ENCODE results near the gene PEX11G.
A peak's percentile ranks its signal among the peaks of the same experiment; 100 is the strongest.

The PEX11G gene

DNA sequence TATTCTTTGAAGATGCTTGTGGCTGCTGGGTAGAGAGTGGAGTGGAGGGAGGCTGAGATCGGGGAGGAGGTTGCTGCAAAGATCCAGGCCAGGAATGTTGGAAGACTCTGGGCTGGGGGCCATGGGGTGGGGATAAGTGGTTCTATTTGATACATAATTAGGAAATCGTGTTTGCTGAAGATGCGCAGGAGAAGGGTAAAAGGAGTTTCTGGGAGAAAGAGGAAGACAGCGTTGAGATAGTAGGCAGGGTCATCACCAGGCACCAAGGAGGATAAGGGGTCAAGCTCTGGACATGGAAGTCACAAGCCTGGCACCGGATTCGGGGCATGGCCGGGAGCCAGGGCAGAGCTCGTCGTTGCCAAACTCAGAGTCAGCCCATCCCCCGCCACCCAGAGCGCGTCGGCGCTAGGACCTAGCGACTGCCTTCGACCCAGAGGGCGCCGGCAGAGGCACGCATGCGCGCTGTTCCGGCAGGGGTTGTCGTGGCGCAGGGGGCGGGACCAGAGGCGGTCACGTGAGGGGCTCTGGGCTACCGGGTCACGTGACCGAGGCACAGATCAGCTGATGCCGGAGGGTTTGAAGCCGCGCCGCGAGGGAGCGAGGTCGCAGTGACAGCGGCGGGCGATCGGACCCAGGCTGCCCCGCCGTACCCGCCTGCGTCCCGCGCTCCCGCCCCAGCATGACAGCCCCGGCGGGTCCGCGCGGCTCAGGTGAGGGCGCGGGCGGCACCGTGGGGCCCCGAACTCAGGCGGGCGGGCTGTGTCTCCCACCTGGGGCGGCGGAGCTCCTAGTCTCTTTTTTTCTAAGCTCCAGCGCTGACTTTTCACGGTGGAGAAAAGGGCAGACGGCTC, 33.5 kb upstream of the PEX11G start, which contains the start of gene MCOLN1:
Gene MCOLN1, plus strand, starts transcription at position 553 of the 851 bp plus-strand sequence. Its CDS starts 127 bp downstream, at position 680.
- DNase-seq (ENCODE audit: insufficient read length, low spot score) = peak; percentile 100
- FAIRE-seq = peak; percentile 98

DNA sequence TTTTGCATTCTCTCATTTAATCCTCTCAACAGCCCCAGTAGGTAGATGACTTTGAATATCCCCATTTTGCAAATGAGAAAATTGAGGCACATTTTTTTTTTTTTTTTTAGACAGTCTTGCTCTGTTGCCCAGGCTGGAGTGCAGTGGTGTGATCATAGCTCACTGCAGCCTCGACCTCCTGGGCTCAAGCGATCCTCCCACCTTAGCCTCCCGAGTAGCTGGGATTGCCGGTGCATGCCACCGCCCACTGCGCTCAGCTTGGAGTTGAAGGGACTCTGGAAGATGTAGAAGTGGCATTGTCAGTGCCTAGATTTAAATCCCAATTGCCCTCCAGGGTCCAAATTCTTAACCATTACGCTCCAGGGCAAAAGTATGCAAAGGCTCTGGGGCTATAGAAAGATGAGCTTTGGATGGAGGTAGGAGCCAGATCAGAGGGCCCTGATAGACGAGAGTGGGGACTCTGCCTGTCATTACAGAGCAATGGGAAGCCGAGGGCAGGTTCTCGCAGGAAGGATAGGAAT, 32.8 kb upstream of the PEX11G start:
- FAIRE-seq = no peak
- no peak for DNase-seq (ENCODE audit: insufficient read length, low spot score)

DNA sequence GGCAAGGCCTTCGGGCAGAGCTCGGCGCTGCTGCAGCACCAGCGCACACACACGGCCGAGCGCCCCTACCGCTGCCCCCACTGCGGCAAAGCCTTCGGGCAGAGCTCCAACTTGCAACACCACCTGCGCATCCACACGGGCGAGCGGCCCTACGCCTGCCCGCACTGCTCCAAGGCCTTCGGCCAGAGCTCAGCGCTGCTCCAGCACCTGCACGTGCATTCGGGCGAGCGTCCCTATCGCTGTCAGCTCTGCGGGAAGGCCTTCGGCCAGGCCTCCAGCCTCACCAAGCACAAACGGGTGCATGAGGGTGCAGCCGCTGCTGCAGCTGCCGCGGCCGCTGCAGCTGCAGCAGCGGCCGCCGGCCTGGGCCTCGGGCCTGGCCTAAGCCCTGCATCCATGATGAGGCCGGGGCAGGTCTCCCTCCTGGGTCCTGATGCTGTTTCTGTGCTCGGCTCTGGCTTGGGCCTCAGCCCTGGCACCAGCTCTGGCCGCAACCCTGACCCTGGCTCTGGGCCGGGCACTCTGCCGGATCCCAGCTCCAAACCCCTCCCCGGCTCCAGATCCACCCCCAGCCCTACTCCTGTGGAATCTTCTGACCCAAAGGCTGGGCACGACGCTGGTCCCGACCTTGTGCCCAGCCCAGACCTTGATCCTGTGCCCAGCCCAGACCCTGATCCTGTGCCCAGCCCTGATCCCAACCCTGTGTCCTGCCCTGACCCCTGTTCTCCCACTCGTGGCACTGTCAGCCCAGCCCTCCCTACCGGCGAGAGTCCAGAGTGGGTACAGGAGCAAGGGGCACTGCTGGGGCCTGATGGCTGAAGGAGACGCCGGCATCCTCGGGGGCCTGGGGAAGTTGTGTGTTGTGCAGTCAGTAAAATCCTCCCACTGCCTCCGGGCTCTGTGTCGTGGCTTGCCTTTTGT, 31.6 kb upstream of the PEX11G start:
- FAIRE-seq = no peak
- no peak for DNase-seq (ENCODE audit: insufficient read length, low spot score)

DNA sequence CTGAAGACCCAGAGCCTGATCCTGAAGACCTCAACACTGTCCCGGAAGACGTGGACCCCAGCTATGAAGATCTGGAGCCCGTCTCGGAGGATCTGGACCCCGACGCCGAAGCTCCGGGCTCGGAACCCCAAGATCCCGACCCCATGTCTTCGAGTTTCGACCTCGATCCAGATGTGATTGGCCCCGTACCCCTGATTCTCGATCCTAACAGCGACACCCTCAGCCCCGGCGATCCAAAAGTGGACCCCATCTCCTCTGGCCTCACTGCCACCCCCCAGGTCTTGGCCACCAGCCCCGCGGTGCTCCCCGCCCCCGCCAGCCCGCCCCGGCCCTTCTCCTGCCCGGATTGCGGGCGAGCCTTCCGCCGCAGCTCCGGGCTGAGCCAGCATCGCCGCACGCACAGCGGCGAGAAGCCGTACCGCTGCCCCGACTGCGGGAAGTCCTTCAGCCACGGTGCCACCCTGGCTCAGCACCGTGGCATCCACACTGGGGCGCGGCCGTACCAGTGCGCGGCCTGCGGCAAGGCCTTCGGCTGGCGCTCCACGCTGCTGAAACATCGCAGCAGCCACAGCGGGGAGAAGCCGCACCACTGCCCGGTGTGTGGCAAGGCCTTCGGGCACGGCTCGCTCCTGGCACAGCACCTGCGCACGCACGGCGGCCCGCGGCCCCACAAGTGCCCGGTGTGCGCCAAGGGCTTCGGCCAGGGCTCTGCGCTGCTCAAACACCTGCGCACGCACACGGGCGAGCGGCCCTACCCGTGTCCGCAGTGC, 30.7 kb upstream of the PEX11G start:
- DNase-seq (ENCODE audit: insufficient read length, low spot score) (no peak), FAIRE-seq (no peak)

DNA sequence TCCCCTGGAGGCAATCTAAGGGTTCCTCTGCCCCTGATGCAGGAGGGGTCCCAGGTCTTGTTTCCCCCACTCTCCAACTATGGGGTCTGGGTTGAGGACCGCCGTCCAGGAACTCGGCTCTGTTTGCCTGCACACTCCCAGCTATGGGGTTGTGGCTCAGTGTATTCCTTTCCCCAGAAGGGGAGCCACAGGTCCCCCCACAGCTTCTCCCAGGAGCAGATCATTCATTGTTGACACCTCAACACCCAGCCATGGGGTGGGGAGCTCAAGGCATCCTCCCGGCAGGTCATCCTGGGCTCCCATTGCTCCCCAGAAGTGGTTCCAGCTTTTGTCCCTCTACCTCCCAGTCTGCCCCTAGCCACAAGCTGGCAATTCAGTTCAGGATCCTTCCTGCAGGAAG, 28.0 kb upstream of the PEX11G start:
- DNase-seq (ENCODE audit: insufficient read length, low spot score) (no peak), FAIRE-seq (peak; percentile 51)

DNA sequence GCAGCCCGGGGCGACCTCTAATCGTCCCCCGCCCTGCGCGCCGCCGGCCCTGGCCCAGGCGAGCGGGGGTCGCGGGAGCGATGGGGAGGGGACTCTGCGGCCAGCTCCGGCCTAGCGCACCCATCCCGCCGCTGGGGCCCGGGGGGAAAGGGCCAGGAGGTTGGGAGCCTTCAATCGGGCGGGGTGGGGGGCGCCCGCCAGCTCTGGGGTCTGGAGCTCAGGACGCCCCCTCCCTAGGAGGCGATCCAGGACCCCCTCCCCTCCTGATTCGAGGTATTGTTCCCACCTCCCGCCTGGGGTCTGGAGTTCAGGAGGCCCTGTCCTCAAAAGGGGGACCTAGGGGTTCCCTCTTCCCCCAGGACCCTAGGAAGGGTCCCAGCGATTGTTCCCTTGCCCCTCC, 27.5 kb upstream of the PEX11G start:
- no peak for DNase-seq (ENCODE audit: insufficient read length, low spot score)
- FAIRE-seq = no peak

DNA sequence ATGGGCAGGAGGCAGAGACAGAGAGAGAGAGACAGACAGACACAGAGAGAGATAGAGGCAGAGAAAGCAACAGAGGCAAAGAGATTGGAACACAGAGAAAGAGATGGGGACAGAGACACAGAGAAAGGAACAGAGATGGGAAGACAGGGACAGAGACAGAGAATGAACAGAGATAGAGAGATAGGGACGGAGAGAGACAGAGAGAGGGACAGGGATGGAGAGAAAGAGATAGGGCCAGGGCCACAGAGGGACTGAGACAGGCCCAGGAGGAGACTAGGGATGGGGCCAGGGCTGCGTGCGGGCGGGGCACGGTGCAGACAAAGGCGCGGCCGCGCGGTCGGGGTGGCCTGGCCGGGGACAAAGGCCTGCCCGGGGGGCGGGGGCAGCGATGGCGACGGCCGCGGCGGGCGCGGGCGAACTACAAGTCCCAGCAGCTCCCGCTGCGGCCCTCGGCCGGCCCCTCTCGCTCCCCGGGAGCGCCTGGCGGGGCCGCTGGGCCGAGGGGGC, 26.9 kb upstream of the PEX11G start, which contains the start of gene ZNF358:
Gene ZNF358, plus strand, starts transcription at position 459 of the 507 bp plus-strand sequence. CDS start 3,140 bp downstream, outside the sequence.
- peak; percentile 73 for FAIRE-seq
- peak; percentile 88 for DNase-seq (ENCODE audit: insufficient read length, low spot score)

DNA sequence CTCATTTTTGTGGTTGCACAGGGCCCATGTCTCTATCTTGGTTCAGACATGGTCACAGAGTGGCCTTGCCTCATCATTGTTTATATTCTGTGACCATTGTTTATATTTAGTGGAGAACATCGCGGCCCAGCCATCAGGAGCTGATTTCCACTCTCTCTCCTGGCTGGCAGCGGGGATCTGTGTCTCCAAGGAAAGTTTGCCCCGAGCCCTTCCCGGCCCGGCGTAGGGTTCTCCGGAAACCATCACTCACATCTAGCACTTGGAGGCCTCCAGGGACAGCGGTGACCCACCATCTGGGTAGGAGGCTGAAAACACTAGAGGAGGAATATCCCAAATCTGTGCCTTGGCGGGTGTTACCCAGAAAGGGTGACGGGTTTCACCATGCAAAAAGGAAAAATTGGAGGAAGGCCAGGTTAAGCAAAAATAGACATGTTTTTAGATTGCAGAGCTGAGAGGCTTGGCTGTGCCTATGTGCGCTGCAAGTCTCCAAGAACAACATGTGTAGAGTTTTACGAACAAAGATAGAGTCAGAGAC, 26.3 kb upstream of the PEX11G start:
- no peak for DNase-seq (ENCODE audit: insufficient read length, low spot score)
- no peak for FAIRE-seq

DNA sequence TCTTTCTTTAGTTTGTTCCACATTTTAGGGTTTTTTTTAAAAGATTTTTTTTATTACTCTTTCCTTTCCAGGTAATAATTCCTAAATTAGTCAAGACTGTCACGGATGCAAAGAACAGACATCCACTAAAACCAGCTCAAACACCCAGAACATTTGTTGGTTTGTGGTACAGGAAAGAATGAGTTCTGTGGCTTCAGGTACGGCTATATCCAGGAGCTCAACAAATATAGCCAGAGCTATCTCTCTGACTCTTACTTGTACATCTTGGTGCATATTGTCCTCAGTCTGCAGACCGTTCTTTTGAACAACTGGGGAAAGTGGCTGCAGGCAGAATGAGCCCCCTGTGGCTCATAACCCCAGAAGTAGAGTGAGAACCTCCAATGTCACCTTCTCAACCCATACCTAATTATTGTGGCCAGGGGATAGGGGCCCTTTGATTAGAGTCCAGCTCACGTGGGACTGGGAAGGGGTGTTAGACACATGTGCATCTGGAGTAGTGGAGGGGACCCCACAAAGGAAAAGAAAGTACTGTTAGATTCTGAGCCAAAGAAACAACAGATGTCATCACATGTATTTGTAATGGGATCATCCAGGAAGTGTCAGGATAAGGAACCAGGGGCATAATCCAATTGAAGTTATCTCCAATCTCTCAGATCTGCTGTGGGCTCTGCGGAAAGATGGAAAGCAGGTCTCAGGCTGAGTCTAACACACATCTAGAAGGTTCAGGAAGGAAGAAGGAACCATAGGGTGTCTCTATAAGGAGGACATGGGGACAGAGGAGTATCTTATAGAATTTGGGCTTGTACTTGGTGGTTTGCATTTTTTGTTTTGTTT, 25.2 kb upstream of the PEX11G start:
- FAIRE-seq = no peak
- no peak for DNase-seq (ENCODE audit: insufficient read length, low spot score)

DNA sequence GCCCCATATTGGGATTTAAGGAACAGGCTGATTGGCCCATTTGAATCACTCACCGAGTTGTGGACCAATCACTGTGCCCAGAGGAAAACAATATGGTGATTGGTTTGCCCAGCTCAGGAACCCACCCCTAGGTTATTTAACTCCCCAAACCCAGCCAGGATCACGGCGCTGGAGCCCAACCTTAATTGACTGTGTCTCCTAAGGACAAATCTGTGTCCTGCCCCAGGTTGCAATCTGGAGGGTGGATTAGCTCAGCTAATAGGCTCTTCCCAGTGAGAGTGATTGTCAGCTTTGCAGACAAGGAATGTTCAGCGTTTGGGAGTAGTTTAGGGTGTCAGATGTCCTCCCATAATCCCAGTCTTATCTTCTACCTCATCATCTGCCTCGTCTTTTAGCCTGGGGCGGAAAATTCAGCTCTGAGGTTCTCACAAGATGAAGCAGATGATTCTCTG, 23.6 kb upstream of the PEX11G start:
- DNase-seq (ENCODE audit: insufficient read length, low spot score) = peak; percentile 72

DNA sequence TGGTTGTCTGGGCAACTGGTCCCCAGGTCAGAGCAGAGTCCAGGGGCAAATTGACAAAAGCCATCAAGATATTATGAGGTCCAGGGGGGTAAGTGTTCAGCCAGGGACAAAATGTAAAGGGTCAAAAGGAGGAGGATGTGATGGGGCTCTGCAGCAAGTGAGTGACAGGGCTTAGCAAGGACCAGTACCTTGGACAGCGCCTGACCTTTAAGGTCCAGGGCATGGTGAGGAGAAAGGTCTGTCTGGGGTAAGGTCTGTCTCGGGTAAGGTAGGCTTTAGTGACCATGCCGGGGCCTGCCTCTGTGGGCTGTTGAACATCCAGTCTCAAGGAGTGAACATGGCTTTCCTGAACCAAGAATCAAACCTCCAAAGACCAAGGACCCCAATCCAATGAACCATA, 20.8 kb upstream of the PEX11G start:
- FAIRE-seq (no peak), DNase-seq (ENCODE audit: insufficient read length, low spot score) (no peak)

More for the DNA sequence above, 23.6 kb upstream of the PEX11G start:
- FAIRE-seq = peak; percentile 23

DNA sequence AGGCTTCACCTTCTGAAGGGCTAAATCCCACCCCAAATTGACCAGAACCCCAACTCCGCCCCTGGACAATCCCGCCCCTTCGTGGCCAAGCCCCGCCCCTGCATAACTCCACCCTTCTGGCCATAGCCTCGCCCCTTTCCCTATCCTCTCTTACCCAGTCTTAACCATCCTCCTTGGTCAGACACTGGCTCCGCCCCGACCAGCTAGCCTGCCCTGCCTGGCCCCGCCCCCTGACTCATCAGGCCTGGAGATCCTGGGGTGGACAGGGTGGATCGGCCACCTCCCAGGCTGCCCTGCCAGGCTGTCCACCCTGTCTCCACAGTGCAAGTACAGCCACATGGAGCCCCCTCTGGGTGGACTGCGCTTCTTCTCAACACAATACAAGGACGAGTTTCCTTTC, 19.0 kb upstream of the PEX11G start:
- peak; percentile 95 for FAIRE-seq
- peak; percentile 95 for DNase-seq (ENCODE audit: insufficient read length, low spot score)

DNA sequence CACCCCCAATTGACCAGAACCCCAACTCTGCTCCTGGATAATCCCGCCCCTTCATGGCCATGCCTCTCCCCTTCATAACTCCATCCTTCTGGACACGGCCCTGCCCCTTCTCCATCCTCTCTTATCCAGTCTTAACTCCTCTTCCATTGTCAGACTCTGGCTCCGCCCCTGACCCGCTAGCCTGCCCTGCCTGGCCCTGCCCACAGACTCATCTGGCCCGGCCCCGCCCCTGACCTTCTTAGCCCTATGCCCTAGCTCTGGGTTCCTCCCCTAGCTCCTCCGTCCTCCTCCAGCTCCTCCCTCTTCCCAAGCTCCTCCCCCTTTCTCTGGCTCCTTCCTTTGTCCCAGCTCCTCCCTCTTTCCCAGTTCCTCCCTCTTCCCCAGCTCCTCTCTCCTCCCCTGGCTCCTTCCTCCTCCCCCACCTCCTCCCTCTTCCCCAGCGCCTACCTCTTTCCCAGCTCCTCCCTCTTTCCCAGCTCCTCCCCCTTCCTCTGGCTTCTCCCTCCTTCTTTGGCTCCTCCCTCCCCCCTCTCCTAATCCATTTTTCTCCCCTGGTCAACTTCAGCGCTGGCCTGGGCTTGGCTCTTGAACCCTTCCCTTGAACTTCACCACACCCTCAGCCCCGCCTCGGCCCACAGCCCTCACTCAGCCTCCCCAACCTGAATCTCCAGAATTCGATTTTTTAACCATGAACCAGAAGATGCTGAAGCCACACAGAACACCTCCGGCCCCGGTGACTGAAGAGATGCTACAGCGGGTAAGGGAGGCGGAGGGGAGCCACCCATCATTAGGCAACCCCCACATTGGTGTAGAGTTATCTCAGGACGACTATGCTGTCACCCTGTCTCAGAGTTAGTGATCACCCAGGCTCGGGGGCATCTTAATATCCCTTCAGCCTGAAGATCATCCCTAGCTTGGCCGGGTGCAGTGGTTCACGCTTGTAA, 17.8 kb upstream of the PEX11G start:
- DNase-seq (ENCODE audit: insufficient read length, low spot score) (peak; percentile 64), FAIRE-seq (peak; percentile 13)

DNA sequence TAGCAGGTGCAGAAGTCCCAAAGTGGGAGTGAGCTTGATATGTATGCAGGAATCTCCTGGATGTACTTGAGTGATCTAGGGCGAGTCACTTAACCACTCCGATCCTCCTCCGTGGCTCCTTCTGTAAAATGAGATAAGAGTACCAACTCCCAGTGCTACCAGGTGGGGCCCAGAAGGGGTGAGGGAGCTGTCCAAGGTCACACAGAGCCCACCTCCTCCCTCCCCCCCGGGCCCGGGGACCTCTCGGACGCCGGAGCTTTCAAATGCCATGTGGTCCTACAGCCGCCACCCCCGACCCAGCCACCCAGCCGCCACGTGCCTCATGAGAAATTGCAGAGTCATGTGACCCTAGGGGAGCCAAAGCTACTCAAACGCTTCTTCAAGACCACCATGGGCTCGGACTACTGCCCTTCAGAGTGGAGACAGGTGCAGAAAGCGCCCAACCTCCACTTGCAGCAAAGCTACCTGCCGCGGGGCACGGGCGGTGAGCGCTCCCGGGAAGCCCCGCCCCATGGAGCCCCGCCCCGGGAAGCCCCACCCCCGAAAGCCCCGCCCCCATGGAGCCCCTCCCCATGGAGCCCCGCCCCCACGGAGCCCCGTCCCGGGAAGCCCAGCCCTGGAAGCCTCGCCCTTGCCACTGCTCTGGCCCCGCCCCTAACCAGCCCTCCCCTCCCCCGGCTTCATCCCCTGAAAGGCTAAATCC, 17.0 kb upstream of the PEX11G start:
- FAIRE-seq = no peak

DNA sequence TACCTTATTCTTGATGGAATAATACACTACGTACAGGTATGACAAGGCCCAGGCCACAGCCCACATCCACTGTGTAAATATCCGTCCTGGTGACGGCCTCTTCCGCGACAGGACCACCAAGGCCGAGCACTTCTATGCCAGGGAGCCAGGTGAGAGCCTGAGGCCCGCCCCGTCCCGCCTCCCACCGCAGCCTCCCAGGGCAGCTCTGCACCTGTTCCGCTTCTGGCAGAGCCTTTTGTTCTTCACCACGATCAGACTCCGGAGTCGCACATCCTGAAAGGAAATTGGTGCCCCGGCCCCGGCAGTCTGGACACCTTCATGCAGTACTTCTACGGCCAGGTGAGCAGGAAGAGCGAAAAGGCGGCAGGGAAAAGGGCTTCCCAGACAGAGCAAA, 16.4 kb upstream of the PEX11G start:
- no peak for DNase-seq (ENCODE audit: insufficient read length, low spot score)
- no peak for FAIRE-seq

More for the DNA sequence above, 17.0 kb upstream of the PEX11G start:
- no peak for DNase-seq (ENCODE audit: insufficient read length, low spot score)

DNA sequence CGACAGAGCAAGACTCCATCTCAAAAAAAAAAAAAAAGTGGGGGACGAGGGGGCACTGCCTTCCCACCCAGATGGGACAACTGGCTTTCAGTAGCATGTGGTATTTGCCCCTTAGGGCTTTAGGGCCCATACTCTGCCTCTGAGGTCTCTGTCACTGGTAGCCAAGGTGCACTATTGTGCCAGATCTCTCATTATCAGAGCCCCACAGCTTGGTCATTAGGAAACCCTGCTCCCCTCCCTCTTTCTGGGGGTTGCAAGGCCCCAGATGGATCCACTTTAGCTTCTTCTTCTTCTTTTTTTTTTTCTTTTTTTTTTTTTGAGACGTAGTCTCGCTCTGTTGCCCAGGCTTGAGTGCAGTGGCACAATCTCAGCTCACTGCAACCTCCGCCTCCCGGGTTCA, 15.8 kb upstream of the PEX11G start:
- FAIRE-seq = no peak
- DNase-seq (ENCODE audit: insufficient read length, low spot score) = no peak

DNA sequence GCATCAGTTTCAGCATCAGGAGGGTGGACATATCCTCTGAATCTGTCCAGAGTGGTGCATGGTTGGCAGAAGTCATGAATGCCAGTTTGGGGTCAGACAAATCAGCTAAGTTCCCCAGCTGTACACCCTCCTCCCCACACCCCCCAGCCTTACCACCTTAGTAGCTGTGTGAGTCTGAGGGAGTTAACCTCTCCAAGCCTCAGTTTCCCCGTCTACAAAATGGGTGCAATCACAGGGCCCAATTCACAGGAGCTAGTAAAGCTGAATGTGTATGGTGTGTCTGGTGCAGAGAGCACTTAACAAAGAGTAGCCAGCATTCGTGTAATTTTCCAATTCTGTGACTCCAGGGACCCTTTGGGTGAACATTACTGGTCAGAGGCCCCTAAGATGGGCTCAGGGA, 13.7 kb upstream of the PEX11G start:
- DNase-seq (ENCODE audit: insufficient read length, low spot score) = no peak
- peak; percentile 85 for FAIRE-seq
